HCT116 (cell line): ENCODE measurements around the gene ESPN. TPM values are rescaled to one million over a fixed set of nuclear protein-coding genes. Genes with fewer than 3 reads are reported as not detected.

ENCODE experiments used
- ATAC-seq: fragments of 200-7000 bp; cut with Tn5 transposase; 2 replicates; pipeline ENCODE4 v1.9.1; 2020; ENCODE audit warnings: mild to moderate bottlenecking, moderate library complexity
- BruUV-seq: library from RNA; stranded (reverse); fragments of 400-500 nt; replicated peaks from 2 replicates; lab custom pipeline; 2021; lab: Mats Ljungman, UMichigan
- CTCF ChIA-PET: fragments of 300-600 bp; sonication (Branson Sonifier 250); formaldehyde crosslinking; loops from one replicate; lab custom pipeline; 2021; ENCODE audit warnings: antibody characterized with exemption; lab: Charles Lee
- POLR2A ChIA-PET: fragments of 300-600, 350-600 bp; sonication (Branson Sonifier 250); formaldehyde crosslinking; loops from one replicate; lab custom pipeline; 2021; ENCODE audit warnings: antibody characterized with exemption; lab: Charles Lee
- RAD21 ChIA-PET, 2 experiments: fragments of 300-600 bp; sonication (Branson Sonifier 250); formaldehyde crosslinking; loops; one replicate each; lab custom pipeline; 2023; ENCODE audit warnings: low total read pairs in 2 of 2; ENCODE audit not compliant: uncharacterized antibody in 2 of 2, unreplicated experiment in 2 of 2, low non-redundant PET in 1 of 2; lab: Charles Lee
- DNase-seq: peaks from one replicate; pipeline ENCODE4 v3.0.0-alpha.2; 2010; ENCODE audit warnings: low read depth, low spot score
- H2AFZ ChIP-seq: fragments of 200-600 bp; shearing (Covaris generic), sonication (generic); 2 replicates; pipeline ENCODE4 v1.6.1; 2017; ENCODE audit warnings: low read depth, mixed run types, mixed read lengths, antibody characterized with exemption, low read length; ENCODE audit not compliant: poor library complexity, severe bottlenecking
- H3K27ac ChIP-seq: 2 replicates; pipeline ENCODE4 v1.5.1; 2012; ENCODE audit warnings: low read depth, low read length
- H3K27me3 ChIP-seq: fragments of 200-600 bp; sonication (generic); 2 replicates; pipeline ENCODE4 v1.6.1; 2016; ENCODE audit warnings: mixed run types, low read length, mixed read lengths; ENCODE audit not compliant: insufficient read depth
- H3K36me3 ChIP-seq, 2 experiments: fragments of 200-500 bp in 1 of 2; fragments of 200-600 bp in 1 of 2; sonication (Bioruptor generic) in 1 of 2; sonication (generic) in 1 of 2; 2 replicates each; pipeline versions ENCODE4 v1.5.1 to v1.6.1; 2014 to 2016; ENCODE audit warnings: low read length in 2 of 2, inconsistent platforms in 1 of 2, mixed read lengths in 1 of 2, mixed run types in 1 of 2; ENCODE audit not compliant: insufficient read depth in 2 of 2, control insufficient read depth in 1 of 2
- H3K4me1 ChIP-seq, 2 experiments: fragments of 200-600 bp in 1 of 2; sonication (generic) in 1 of 2; 2 replicates each; pipeline versions ENCODE4 v1.5.1 to v1.6.1; 2012 to 2017; ENCODE audit warnings: low read length in 2 of 2, inconsistent platforms in 1 of 2, mild to moderate bottlenecking in 1 of 2, mixed read lengths in 1 of 2, mixed run types in 1 of 2, moderate library complexity in 1 of 2; ENCODE audit not compliant: insufficient read depth in 2 of 2, control insufficient read depth in 1 of 2
- H3K4me2 ChIP-seq: fragments of 200-600 bp; sonication (generic); 2 replicates; pipeline ENCODE4 v1.6.1; 2017; ENCODE audit warnings: mixed run types, low read length, mixed read lengths
- H3K4me3 ChIP-seq, 2 experiments: fragments of 200-600 bp in 1 of 2; sonication (generic) in 1 of 2; replicated peaks in 1 of 2; 2 replicates each; pipeline ENCODE4 v1.5.1; 2011 to 2016; ENCODE audit warnings: low read length in 2 of 2, control low read depth in 1 of 2, low read depth in 1 of 2, mild to moderate bottlenecking in 1 of 2, mixed read lengths in 1 of 2, mixed run types in 1 of 2
- H3K79me2 ChIP-seq: fragments of 200-600 bp; sonication (generic); 2 replicates; pipeline ENCODE4 v1.6.1; 2017; ENCODE audit warnings: mild to moderate bottlenecking, mixed run types, low read length, moderate library complexity, mixed read lengths; ENCODE audit not compliant: insufficient read depth
- H3K9ac ChIP-seq: fragments of 200-600 bp; sonication (generic); 2 replicates; pipeline ENCODE4 v1.6.1; 2016; ENCODE audit warnings: low read length, mixed read lengths
- H3K9me2 ChIP-seq: fragments of 200-600 bp; sonication (generic), shearing (Covaris generic); 2 replicates; pipeline ENCODE4 v1.6.1; 2017; ENCODE audit warnings: mixed run types, mild to moderate bottlenecking, moderate library complexity; ENCODE audit not compliant: insufficient read depth
- H3K9me3 ChIP-seq, 2 experiments: fragments of 200-500 bp in 1 of 2; fragments of 200-600 bp in 1 of 2; sonication (Bioruptor generic) in 1 of 2; sonication (generic) in 1 of 2; 2 replicates each; pipeline ENCODE4 v1.6.1; 2014 to 2017; ENCODE audit warnings: low read length in 2 of 2, mixed read lengths in 2 of 2, inconsistent platforms in 1 of 2, low read depth in 1 of 2, mild to moderate bottlenecking in 1 of 2, mixed run types in 1 of 2, moderate library complexity in 1 of 2; ENCODE audit not compliant: control insufficient read depth in 1 of 2, insufficient read depth in 1 of 2
- H4K20me1 ChIP-seq: fragments of 200-600 bp; sonication (generic), shearing (Covaris generic); 2 replicates; pipeline ENCODE4 v1.6.1; 2017; ENCODE audit warnings: mixed run types, mild to moderate bottlenecking, moderate library complexity; ENCODE audit not compliant: insufficient read depth
- FOSL1 ChIP-seq: IDR thresholded peaks from 2 replicates; pipeline ENCODE4 v1.6.1; 2012; ENCODE audit warnings: low read depth
- JUND ChIP-seq: IDR thresholded peaks from 2 replicates; pipeline ENCODE4 v1.6.1; 2012
- POLR2AphosphoS5 ChIP-seq: IDR thresholded peaks from 2 replicates; pipeline ENCODE4 v1.6.1; 2011; ENCODE audit warnings: mild to moderate bottlenecking, low read depth, low read length, moderate library complexity
- YY1 ChIP-seq: IDR thresholded peaks from 2 replicates; pipeline ENCODE4 v1.6.1; 2011; ENCODE audit warnings: low read length, low read depth, moderate library complexity, mild to moderate bottlenecking; ENCODE audit not compliant: insufficient replicate concordance; ENCODE audit errors: extremely low read depth
- intact Hi-C: fragments of 100-400 bp; cut with micrococcal nuclease; formaldehyde crosslinking; loops from 2 replicates; pipeline ENCODE4 v1.10.0; 2022
- total RNA-seq: library from RNA; stranded (reverse); gene quantifications from one replicate; pipeline ENCODE4 v1.2.1, GENCODE V29; 2021; ENCODE audit not compliant: unreplicated experiment
- TF ChIP-seq, protein P1 (sequence below), 3 experiments: fragments of 200-600 bp in 1 of 3; sonication (generic) in 1 of 3; IDR thresholded peaks in 2 of 3; conservative IDR thresholded peaks in 1 of 3; 2 replicates each; pipeline ENCODE4 v1.5.1; 2012 to 2017; ENCODE audit warnings: low read depth in 2 of 3, low read length in 2 of 3, antibody characterized with exemption in 1 of 3, borderline replicate concordance in 1 of 3, control low read depth in 1 of 3, mild to moderate bottlenecking in 1 of 3, mixed read lengths in 1 of 3, mixed run types in 1 of 3, moderate library complexity in 1 of 3; ENCODE audit not compliant: insufficient read depth in 1 of 3
- TF ChIP-seq, protein P2 (sequence below): IDR thresholded peaks from 2 replicates; pipeline ENCODE4 v1.6.1; 2012

Gene ESPN
- total RNA-seq, 1 experiment from 2014 or later, result 114 TPM

DNA sequence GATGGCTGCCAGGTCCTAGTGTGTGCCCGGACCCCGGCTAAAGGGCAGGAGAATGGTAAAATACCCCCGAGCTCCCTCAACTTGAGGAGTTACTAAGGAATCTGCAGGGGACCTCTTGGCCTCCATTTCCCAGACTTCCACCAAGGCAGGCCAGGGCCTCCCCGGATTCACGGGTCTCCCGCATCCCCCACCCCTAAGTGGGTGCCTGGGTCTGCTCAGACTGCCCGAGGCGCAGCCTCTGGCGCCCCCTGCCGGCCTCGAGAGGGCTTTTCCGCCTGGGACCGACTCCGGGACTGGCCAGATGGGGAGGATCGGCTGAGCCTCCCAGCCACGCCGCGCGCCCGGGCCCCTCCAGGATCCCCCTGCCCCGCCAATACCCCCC lies 65.2 kb downstream of the ESPN start:
- peaks cover 25 to 51% of the 10 kb centered on the region in 2 experiments for H3K4me1 ChIP-seq
- intact Hi-C loops, result loop anchor here (2.0 to 5.0 kb wide), 3 partner anchors 41 to 728 kb away; no protein-coding TSS in a partner anchor
- POLR2A ChIA-PET, result interaction anchor here (1.7 kb wide), 1 partner anchor 34 kb away, joined by 6 read pairs; no protein-coding TSS in a partner anchor

More for the DNA sequence above, 65.2 kb downstream of the ESPN start:
- DNase-seq (peak; percentile 48), ATAC-seq (peak; percentile 73)
- TF ChIP-seq JUND (no peak), YY1 (peak; percentile 22), POLR2AphosphoS5 (peak; percentile 58), FOSL1 (no peak)
- TF ChIP-seq, protein P1, sequence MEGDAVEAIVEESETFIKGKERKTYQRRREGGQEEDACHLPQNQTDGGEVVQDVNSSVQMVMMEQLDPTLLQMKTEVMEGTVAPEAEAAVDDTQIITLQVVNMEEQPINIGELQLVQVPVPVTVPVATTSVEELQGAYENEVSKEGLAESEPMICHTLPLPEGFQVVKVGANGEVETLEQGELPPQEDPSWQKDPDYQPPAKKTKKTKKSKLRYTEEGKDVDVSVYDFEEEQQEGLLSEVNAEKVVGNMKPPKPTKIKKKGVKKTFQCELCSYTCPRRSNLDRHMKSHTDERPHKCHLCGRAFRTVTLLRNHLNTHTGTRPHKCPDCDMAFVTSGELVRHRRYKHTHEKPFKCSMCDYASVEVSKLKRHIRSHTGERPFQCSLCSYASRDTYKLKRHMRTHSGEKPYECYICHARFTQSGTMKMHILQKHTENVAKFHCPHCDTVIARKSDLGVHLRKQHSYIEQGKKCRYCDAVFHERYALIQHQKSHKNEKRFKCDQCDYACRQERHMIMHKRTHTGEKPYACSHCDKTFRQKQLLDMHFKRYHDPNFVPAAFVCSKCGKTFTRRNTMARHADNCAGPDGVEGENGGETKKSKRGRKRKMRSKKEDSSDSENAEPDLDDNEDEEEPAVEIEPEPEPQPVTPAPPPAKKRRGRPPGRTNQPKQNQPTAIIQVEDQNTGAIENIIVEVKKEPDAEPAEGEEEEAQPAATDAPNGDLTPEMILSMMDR (IDR thresholded peaks at IDR 0.05 in 2 of 3, conservative IDR thresholded peaks at IDR 0.05 in 1 of 3; ENCODE audit: borderline replicate concordance in 1 of 3, insufficient read depth in 1 of 3, low read depth in 2 of 3, low read length in 2 of 3), result peak in 2 of 3 experiments; percentile 89 to 91; a peak in 4 of 6 replicates
- TF ChIP-seq, protein P2, sequence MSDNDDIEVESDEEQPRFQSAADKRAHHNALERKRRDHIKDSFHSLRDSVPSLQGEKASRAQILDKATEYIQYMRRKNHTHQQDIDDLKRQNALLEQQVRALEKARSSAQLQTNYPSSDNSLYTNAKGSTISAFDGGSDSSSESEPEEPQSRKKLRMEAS, result no peak
- H3K4me3 ChIP-seq, result peak overlapping the region; percentile 91 to 96
- peak overlapping the region; percentile 87 for H3K27ac ChIP-seq
- H3K79me2 ChIP-seq, result peaks cover 5% of the 10 kb centered on the region; the same call in 1 of the 2 replicates
- no TSS peak for BruUV-seq
- no peaks in the 10 kb centered on the region for H3K27me3 ChIP-seq
- CTCF ChIA-PET, result interaction anchor here (1.3 to 4.3 kb wide), 9 partner anchors 9 to 156 kb away, joined by 3 to 14 read pairs (median 7); partner anchors contain the start of gene HES2
- H2AFZ ChIP-seq, result no peak overlapping the region
- H4K20me1 ChIP-seq, result no peaks in the 10 kb centered on the region
- H3K4me2 ChIP-seq, result peak overlapping the region; percentile 97
- peak overlapping the region; percentile 91 for H3K9ac ChIP-seq
- no peaks in the 10 kb centered on the region for H3K9me2 ChIP-seq
- no peaks in the 10 kb centered on the region for H3K9me3 ChIP-seq
- RAD21 ChIA-PET, result no interaction called here
- H3K36me3 ChIP-seq, result no peaks in the 10 kb centered on the region
